ENCODE data around the gene CIPC. TPM values are rescaled to one million over a fixed set of nuclear protein-coding genes. Genes with fewer than 3 reads are reported as not detected.

The CIPC gene
- total RNA-seq, 1 donor from 2014 or later: 9.7 TPM

DNA sequence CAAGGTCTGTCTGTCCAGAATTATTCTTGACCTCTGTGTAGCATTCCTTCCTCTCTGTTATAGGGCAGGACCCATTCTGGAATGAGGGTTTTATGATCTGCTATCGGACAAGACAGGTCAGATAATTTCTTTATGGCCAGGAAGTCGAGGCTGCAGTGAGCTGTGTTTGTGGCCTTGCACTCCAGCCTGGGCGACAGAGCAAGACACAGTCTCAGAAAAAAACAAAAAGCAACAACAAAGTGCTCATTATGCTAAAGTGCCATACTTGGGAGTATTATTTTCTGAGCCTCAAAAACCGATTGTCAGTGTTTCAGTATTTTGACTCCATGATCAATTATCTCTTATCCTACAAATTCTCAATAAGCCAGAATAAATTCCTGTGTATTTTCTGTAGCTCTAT is 4.1 kb downstream of the CIPC start:
- no peak for DNase-seq (ENCODE audit: low spot score)
- Mint-ChIP-seq H3K4me3 (ENCODE audit: unreplicated experiment) (no peak overlapping the region), H3K36me3 (ENCODE audit: low read depth) (no peaks in the 10 kb centered on the region), H3K27me3 (ENCODE audit: low read depth) (no peaks in the 10 kb centered on the region), H3K27ac (ENCODE audit: unreplicated experiment) (no peak overlapping the region), H3K9me3 (ENCODE audit: low read depth) (no peaks in the 10 kb centered on the region), H3K4me1 (ENCODE audit: low read depth) (peaks cover 36% of the 10 kb centered on the region)
- TF ChIP-seq, protein P1, sequence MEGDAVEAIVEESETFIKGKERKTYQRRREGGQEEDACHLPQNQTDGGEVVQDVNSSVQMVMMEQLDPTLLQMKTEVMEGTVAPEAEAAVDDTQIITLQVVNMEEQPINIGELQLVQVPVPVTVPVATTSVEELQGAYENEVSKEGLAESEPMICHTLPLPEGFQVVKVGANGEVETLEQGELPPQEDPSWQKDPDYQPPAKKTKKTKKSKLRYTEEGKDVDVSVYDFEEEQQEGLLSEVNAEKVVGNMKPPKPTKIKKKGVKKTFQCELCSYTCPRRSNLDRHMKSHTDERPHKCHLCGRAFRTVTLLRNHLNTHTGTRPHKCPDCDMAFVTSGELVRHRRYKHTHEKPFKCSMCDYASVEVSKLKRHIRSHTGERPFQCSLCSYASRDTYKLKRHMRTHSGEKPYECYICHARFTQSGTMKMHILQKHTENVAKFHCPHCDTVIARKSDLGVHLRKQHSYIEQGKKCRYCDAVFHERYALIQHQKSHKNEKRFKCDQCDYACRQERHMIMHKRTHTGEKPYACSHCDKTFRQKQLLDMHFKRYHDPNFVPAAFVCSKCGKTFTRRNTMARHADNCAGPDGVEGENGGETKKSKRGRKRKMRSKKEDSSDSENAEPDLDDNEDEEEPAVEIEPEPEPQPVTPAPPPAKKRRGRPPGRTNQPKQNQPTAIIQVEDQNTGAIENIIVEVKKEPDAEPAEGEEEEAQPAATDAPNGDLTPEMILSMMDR (IDR thresholded peaks at IDR 0.05): no peak

DNA sequence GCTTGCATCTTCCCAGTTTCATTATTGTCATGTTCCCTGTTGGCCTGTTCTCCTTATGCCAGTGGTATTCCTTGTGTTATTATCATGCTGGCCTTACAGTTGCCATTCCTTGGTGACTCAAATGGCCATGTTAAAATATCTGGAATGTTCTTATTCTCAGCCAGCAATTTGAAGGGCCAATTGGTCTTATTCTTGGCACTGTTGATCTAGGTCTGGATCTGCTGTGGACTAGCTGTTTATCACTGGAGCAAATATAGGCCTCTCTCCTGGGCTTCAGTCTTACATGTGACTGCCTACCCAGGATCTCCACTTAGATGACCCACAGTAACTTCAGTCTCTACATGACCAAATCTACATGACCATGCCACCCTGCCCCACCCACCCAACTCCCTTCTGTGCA is 5.4 kb downstream of the CIPC start:
- TF ChIP-seq, protein P1 (IDR thresholded peaks at IDR 0.05): no peak
- no peak for DNase-seq (ENCODE audit: low spot score)
- Mint-ChIP-seq H3K27ac (ENCODE audit: unreplicated experiment) (no peak overlapping the region), H3K27me3 (ENCODE audit: low read depth) (no peaks in the 10 kb centered on the region), H3K9me3 (ENCODE audit: low read depth) (no peaks in the 10 kb centered on the region), H3K4me1 (ENCODE audit: low read depth) (peaks cover 28% of the 10 kb centered on the region), H3K36me3 (ENCODE audit: low read depth) (peaks cover 6% of the 10 kb centered on the region), H3K4me3 (ENCODE audit: unreplicated experiment) (no peak overlapping the region)

DNA sequence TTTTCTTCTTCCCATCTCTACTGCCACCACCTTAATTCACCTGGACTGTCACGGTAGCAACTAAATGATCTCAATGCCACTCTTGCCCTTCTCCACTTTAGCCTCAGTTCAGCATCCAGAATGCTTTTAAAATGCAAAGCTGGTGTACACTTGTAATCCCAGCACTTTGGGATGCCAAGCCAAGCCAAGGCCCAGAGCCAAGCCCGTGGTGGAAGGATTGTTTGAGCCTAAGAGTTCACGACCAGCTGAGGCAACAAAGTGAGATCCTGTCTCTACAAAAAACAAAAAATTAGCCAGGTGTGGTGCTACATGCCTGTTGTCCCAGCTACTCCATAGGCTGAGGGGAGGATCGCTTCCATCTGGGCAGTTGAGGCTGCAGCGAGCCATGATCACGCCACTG is 5.9 kb downstream of the CIPC start:
- no peaks in the 10 kb centered on the region for H3K9me3 Mint-ChIP-seq (ENCODE audit: low read depth)
- peaks cover 23% of the 10 kb centered on the region for H3K4me1 Mint-ChIP-seq (ENCODE audit: low read depth)
- no peak for DNase-seq (ENCODE audit: low spot score)
- H3K4me3 Mint-ChIP-seq (ENCODE audit: unreplicated experiment): no peak overlapping the region
- H3K27ac Mint-ChIP-seq (ENCODE audit: unreplicated experiment): no peak overlapping the region
- peaks cover 10% of the 10 kb centered on the region for H3K36me3 Mint-ChIP-seq (ENCODE audit: low read depth)
- TF ChIP-seq, protein P1 (IDR thresholded peaks at IDR 0.05): no peak
- H3K27me3 Mint-ChIP-seq (ENCODE audit: low read depth): no peaks in the 10 kb centered on the region

DNA sequence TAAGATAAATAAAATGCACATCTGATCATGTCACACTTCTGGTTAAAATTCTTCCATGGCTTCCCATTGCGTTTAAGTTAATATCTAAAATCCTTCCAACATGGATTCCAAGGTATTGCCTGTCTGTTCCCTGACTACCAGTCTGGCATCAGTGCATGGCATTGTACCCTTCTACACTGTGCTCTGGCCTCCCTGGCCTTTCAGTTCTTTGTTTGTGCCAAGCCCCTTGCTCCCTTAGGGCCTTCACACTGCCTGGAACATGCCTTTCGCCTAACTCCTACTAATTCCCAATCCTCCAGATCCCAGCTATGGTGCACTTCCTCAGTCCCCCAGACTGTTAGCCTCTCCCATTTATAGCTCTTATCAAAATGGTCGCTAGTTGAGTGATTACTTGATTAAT is 6.3 kb downstream of the CIPC start:
- no peak for DNase-seq (ENCODE audit: low spot score)
- H3K9me3 Mint-ChIP-seq (ENCODE audit: low read depth): no peaks in the 10 kb centered on the region
- no peak overlapping the region for H3K4me3 Mint-ChIP-seq (ENCODE audit: unreplicated experiment)
- H3K27me3 Mint-ChIP-seq (ENCODE audit: low read depth): no peaks in the 10 kb centered on the region
- H3K36me3 Mint-ChIP-seq (ENCODE audit: low read depth): peaks cover 11% of the 10 kb centered on the region
- TF ChIP-seq, protein P1 (IDR thresholded peaks at IDR 0.05): no peak
- H3K27ac Mint-ChIP-seq (ENCODE audit: unreplicated experiment): no peak overlapping the region
- H3K4me1 Mint-ChIP-seq (ENCODE audit: low read depth): peaks cover 19% of the 10 kb centered on the region

DNA sequence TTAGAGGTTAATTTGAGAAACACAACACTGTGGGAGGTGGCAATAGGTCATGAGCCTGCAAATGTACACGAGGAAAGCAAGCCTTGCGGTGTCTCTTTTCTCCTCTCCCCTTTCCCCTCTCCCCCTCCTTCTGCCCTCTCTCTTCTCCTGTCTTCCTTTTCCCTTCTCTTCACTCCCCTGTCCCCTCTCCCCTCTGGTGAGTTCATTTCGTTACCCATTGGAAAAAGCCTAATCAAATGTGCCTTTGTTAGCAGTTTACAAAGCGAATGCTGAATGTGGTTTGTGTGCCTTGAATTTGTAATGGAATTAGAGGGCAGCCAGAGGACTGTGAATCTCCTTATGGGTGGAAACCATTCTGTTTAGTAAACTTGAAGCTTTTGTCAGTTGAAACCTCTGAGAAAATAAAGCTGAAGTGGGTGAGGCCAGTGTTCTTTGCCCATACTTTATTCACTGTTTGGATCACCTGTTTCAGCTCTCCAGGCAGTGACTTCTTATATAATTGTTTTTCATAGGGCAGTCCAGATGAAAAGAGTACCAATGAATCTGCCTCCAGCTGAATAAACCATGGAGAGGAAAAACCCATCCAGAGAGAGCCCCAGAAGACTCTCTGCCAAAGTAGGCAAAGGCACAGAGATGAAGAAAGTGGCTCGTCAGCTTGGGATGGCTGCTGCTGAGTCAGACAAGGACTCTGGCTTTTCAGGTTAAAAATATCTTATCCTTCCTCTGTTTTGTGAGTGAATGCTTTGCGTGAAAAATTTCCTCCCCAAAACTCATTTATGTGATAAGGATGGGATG is 7.3 kb downstream of the CIPC start:
- peaks cover 12% of the 10 kb centered on the region for H3K36me3 Mint-ChIP-seq (ENCODE audit: low read depth)
- H3K4me3 Mint-ChIP-seq (ENCODE audit: unreplicated experiment): no peak overlapping the region
- no peaks in the 10 kb centered on the region for H3K27me3 Mint-ChIP-seq (ENCODE audit: low read depth)
- H3K4me1 Mint-ChIP-seq (ENCODE audit: low read depth): peaks cover 12% of the 10 kb centered on the region
- no peaks in the 10 kb centered on the region for H3K9me3 Mint-ChIP-seq (ENCODE audit: low read depth)
- TF ChIP-seq, protein P1 (IDR thresholded peaks at IDR 0.05): no peak
- DNase-seq (ENCODE audit: low spot score): no peak
- H3K27ac Mint-ChIP-seq (ENCODE audit: unreplicated experiment): peak overlapping the region; percentile 5
